ENCODE data around the gene TAS2R60. TPM values are rescaled to one million over a fixed set of nuclear protein-coding genes. Genes with fewer than 3 reads are reported as not detected.

TAS2R60 gene
- total and polyA plus RNA-seq, 2 of the 8 experiments (the other 6 are each of a cell fraction or from before 2014, with no cell fraction given) = 0.15 to 0.32 TPM

GRCh38 chr7:143407287-143408251, 35.7 kb upstream of the TAS2R60 start (continued):
- TF ChIP-seq CTCF (IDR thresholded peaks at IDR 0.05; ENCODE audit: control extremely low read depth in 1 of 3, insufficient read depth in 1 of 3, low read depth in 1 of 3, low read length in 3 of 3) (no peak), KDM1A (IDR thresholded peaks at IDR 0.05; ENCODE audit: borderline replicate concordance, low read length) (no peak), ZNF274 (IDR thresholded peaks at IDR 0.05; ENCODE audit: borderline replicate concordance, extremely low read depth, low read length) (no peak)
